Caco-2 (cell line): ENCODE measurements around the gene PAPSS1. TPM values are rescaled to one million over a fixed set of nuclear protein-coding genes. Genes with fewer than 3 reads are reported as not detected.

Experiments used
- Bru-seq: library from RNA; stranded (reverse); fragments of 400-500 nt; gene quantifications from one replicate; lab custom pipeline; 2021; lab: Mats Ljungman, UMichigan
- BruChase-seq, 2 experiments: library from RNA; stranded (reverse); fragments of 400-500 nt; gene quantifications; one replicate each; lab custom pipeline; 2021; lab: Mats Ljungman, UMichigan
- BruUV-seq: library from RNA; stranded (reverse); fragments of 400-500 nt; replicated peaks from 2 replicates; lab custom pipeline; 2021; lab: Mats Ljungman, UMichigan
- CTCF ChIA-PET: fragments of 300-600 bp; sonication (Branson Sonifier 250); formaldehyde crosslinking; loops from one replicate; lab custom pipeline; 2022; ENCODE audit warnings: antibody characterized with exemption; lab: Charles Lee
- POLR2A ChIA-PET: fragments of 300-600 bp; sonication (Branson Sonifier 250); formaldehyde crosslinking; loops from one replicate; lab custom pipeline; 2022; ENCODE audit warnings: antibody characterized with exemption; lab: Charles Lee
- DNase-seq, 2 experiments: peaks; one replicate each; pipeline versions ENCODE4 v3.0.0 to v3.0.0-alpha.2; 2020 to 2022
- H3K27me3 ChIP-seq: replicated peaks from 2 replicates; pipeline ENCODE4 v1.6.0; 2011; ENCODE audit warnings: low read length; ENCODE audit not compliant: control insufficient read depth, insufficient read depth
- H3K36me3 ChIP-seq: 2 replicates; pipeline ENCODE4 v1.5.1; 2011; ENCODE audit warnings: low read length; ENCODE audit not compliant: control insufficient read depth, insufficient read depth
- H3K4me1 ChIP-seq: fragments of 250-450 bp; sonication (Bioruptor Pico); 2 replicates; pipeline ENCODE4 v1.5.1; 2020; ENCODE audit warnings: mild to moderate bottlenecking
- H3K4me3 ChIP-seq: 2 replicates; pipeline ENCODE4 v1.5.1; 2011; ENCODE audit warnings: low read depth, mild to moderate bottlenecking, control low read depth, low read length
- H3K9me3 ChIP-seq: fragments of 250-450 bp; sonication (Bioruptor Pico); 2 replicates; pipeline ENCODE4 v1.5.1; 2020; ENCODE audit warnings: mild to moderate bottlenecking, moderate library complexity
- H3K27ac Mint-ChIP-seq: one replicate; pipeline ENCODE4 v1.8.0; 2022; ENCODE audit warnings: mixed read lengths; ENCODE audit not compliant: unreplicated experiment
- H3K27me3 Mint-ChIP-seq: one replicate; pipeline ENCODE4 v1.8.0; 2022; ENCODE audit warnings: mixed read lengths; ENCODE audit not compliant: insufficient read depth, unreplicated experiment
- H3K36me3 Mint-ChIP-seq: one replicate; pipeline ENCODE4 v1.8.0; 2022; ENCODE audit warnings: mild to moderate bottlenecking, mixed read lengths; ENCODE audit not compliant: insufficient read depth, unreplicated experiment
- H3K4me1 Mint-ChIP-seq: one replicate; pipeline ENCODE4 v1.8.0; 2022; ENCODE audit warnings: low read depth, mixed read lengths; ENCODE audit not compliant: unreplicated experiment
- H3K4me3 Mint-ChIP-seq: one replicate; pipeline ENCODE4 v1.8.0; 2022; ENCODE audit warnings: mild to moderate bottlenecking, moderate library complexity, mixed read lengths; ENCODE audit not compliant: unreplicated experiment
- H3K9me3 Mint-ChIP-seq: one replicate; pipeline ENCODE4 v1.8.0; 2022; ENCODE audit warnings: mixed read lengths; ENCODE audit not compliant: unreplicated experiment
- intact Hi-C: fragments of 100-400 bp; cut with micrococcal nuclease; formaldehyde crosslinking; loops from one replicate; pipeline ENCODE4 v1.10.0; 2022; ENCODE audit not compliant: unreplicated experiment
- long read RNA-seq: library from polyadenylated mRNA; stranded (forward); transcript quantifications from one replicate; pipeline ENCODE4 v2.0.0, GENCODE V29; 2022
- total RNA-seq: library from RNA; stranded (reverse); gene quantifications from 2 replicates; pipeline ENCODE4 v1.2.3, GENCODE V29; 2022
- TF ChIP-seq, protein P1 (sequence below), 2 experiments: fragments of 200-600 bp in 1 of 2; IDR thresholded peaks; 1 replicate in 1 of 2; 2 replicates in 1 of 2; pipeline versions ENCODE4 v1.5.1 to v1.8.0; 2011 to 2022; ENCODE audit warnings: antibody characterized with exemption in 1 of 2, control low read depth in 1 of 2, inconsistent platforms in 1 of 2, low read depth in 1 of 2, low read length in 1 of 2, mild to moderate bottlenecking in 1 of 2, moderate library complexity in 1 of 2; ENCODE audit not compliant: insufficient read depth in 1 of 2, severe bottlenecking in 1 of 2, unreplicated experiment in 1 of 2

Gene PAPSS1
- total RNA-seq (60.1 and 66.1 TPM in 2 replicates), Bru-seq, nascent RNA (percentile 79 among the genes with signal in this experiment), BruChase-seq, experiment 1, labeled RNA remaining after a 2-hour chase (percentile 72 among the genes with signal in this experiment), BruChase-seq, experiment 2, labeled RNA remaining after a 6-hour chase (percentile 72 among the genes with signal in this experiment)
- long read RNA-seq, transcript PAPSS1-201 (12 exons, 2,731 nt), result major isoform, 78 of 88 reads
- long read RNA-seq, partial matches to known transcripts, result 0 of 88 reads
- long read RNA-seq, other reads (novel, unspliced or antisense), result 10 of 88 reads

GRCh38 chr4:107719922-107720722 lies at the start of gene PAPSS1:
PAPSS1 (minus strand) TSS chr4:107720234; CDS start chr4:107720179, 55 bp downstream.
- no peaks in the 10 kb centered on the region for H3K9me3 ChIP-seq
- no TSS peak for BruUV-seq
- CTCF ChIA-PET, result interaction anchor here (0.6 to 0.9 kb wide), 3 partner anchors 16 to 312 kb away, joined by 3 to 4 read pairs (median 3); no protein-coding TSS in a partner anchor
- peak within 1 kb of the TSS; percentile 62 for H3K4me3 ChIP-seq
- TF ChIP-seq, protein P1, sequence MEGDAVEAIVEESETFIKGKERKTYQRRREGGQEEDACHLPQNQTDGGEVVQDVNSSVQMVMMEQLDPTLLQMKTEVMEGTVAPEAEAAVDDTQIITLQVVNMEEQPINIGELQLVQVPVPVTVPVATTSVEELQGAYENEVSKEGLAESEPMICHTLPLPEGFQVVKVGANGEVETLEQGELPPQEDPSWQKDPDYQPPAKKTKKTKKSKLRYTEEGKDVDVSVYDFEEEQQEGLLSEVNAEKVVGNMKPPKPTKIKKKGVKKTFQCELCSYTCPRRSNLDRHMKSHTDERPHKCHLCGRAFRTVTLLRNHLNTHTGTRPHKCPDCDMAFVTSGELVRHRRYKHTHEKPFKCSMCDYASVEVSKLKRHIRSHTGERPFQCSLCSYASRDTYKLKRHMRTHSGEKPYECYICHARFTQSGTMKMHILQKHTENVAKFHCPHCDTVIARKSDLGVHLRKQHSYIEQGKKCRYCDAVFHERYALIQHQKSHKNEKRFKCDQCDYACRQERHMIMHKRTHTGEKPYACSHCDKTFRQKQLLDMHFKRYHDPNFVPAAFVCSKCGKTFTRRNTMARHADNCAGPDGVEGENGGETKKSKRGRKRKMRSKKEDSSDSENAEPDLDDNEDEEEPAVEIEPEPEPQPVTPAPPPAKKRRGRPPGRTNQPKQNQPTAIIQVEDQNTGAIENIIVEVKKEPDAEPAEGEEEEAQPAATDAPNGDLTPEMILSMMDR (IDR thresholded peaks at IDR 0.05; ENCODE audit: insufficient read depth in 1 of 2, low read depth in 1 of 2, low read length in 1 of 2, severe bottlenecking in 1 of 2, unreplicated experiment in 1 of 2), result no peak
- Mint-ChIP-seq H3K27me3 (no peaks in the 10 kb centered on the region), H3K36me3 (peaks cover 6% of the 10 kb centered on the region), H3K9me3 (no peaks in the 10 kb centered on the region), H3K4me1 (peaks cover 18% of the 10 kb centered on the region), H3K4me3 (peak within 1 kb of the TSS; percentile 95), H3K27ac (peak within 1 kb of the TSS; percentile 87)
- 0 out of 2 replicates have a peak, but pooled peaks cover 5% of the 10 kb centered on the region for H3K4me1 ChIP-seq
- H3K27me3 ChIP-seq, result no peaks in the 10 kb centered on the region
- POLR2A ChIA-PET, result interaction anchor here (0.6 to 1.4 kb wide), 9 partner anchors 12 to 860 kb away, joined by 3 to 9 read pairs (median 5); partner anchors contain the start of gene HADH
- no peaks in the 10 kb centered on the region for H3K36me3 ChIP-seq
- intact Hi-C loops, result loop anchor here (1.0 kb wide), 2 partner anchors 17 to 38 kb away; no protein-coding TSS in a partner anchor
- peak; percentile 95 to 97 for DNase-seq

DNA sequence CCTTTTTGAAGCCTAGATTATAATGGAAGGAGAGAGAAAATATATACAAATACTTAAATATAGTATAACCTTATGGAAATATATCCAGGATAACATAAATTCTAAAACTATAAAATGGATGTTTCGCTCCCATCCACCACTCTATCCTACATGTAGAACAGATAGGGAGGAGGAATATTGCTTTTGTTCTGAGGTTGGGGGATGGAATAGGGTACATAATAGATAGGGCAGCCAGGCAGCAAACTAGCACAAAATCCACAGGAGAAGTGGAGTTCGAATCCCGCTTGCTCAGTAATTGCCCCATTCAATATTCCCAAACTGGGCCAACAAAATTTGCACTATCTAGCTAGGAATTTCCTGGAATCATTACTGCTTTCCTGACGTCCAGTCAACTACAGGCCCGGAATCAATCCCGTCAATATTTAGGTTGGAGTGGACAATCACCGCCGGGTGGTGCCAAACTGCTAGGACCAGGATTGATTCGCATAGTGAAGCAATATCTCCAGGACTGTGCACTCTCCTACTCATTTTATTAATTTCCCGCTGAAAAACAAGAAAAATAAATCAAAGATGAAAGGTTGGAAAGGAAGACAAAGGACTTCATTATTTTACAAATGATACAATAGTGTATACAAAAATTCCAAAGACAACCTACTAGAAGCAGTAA lies 40.4 kb upstream of the PAPSS1 start:
- no peak overlapping the region for H3K4me3 ChIP-seq
- Mint-ChIP-seq H3K27ac (no peak overlapping the region), H3K36me3 (no peaks in the 10 kb centered on the region), H3K9me3 (no peaks in the 10 kb centered on the region), H3K27me3 (peaks cover 4% of the 10 kb centered on the region), H3K4me1 (no peaks in the 10 kb centered on the region), H3K4me3 (no peak overlapping the region)
- ChIA-PET CTCF (no interaction called here), POLR2A (no interaction called here)
- H3K36me3 ChIP-seq, result no peaks in the 10 kb centered on the region
- no peaks in the 10 kb centered on the region for H3K9me3 ChIP-seq
- no TSS peak for BruUV-seq
- no peaks in the 10 kb centered on the region for H3K27me3 ChIP-seq
- DNase-seq, result peak; percentile 44 to 51
- TF ChIP-seq, protein P1 (IDR thresholded peaks at IDR 0.05; ENCODE audit: insufficient read depth in 1 of 2, low read depth in 1 of 2, low read length in 1 of 2, severe bottlenecking in 1 of 2, unreplicated experiment in 1 of 2), result peak; percentile 36 to 52
- intact Hi-C loops, result loop anchor here (1.0 to 2.0 kb wide), 2 partner anchors 64 to 153 kb away; partner anchors contain the start of gene SGMS2
- no peaks in the 10 kb centered on the region for H3K4me1 ChIP-seq
